Mucosa of gallbladder (tissue), 1 donor: Measurements from ENCODE around the gene DCDC1. TPM values are rescaled to one million over a fixed set of nuclear protein-coding genes. Genes with fewer than 3 reads are reported as not detected.

ENCODE experiments used
- DNase-seq: peaks from one replicate; pipeline ENCODE4 v3.0.0-alpha.2; 2020; ENCODE audit warnings: low spot score
- total RNA-seq: library from RNA; stranded (reverse); gene quantifications from one replicate; pipeline ENCODE4 v1.2.1, GENCODE V29; 2021
- donor health status: DM: no; HTN: no; CAD: no.

The DCDC1 gene
- total RNA-seq, 1 donor from 2014 or later, result 8.1 TPM

- DNase-seq, result peak; percentile 27
These were observed 455.3 kb downstream of the DCDC1 start for GRCh38 chr11:30914143-30914762.

- DNase-seq, result peak; percentile 23
These were observed 458.3 kb downstream of the DCDC1 start for GRCh38 chr11:30911247-30911646.

DNA sequence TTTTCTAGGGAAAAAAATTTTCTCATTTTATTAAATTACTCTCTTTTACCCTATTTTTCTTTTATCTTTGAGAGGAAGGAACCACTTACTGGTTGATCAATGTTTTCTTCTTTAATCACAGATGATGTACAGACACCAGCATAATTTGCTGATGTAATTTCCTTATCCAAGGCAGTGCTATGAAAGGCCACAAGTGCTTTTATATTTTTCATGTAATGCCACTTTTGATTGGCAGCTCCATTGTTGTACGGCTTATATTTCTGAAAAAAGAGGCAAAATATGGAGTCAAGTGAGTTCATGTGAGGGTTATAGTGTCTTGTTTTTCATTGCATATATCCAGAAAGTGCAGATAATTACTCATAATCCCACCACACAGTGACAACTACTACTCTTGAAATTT is 460.7 kb downstream of the DCDC1 start:
- no peak for DNase-seq

- DNase-seq, result no peak
These were observed 461.3 kb downstream of the DCDC1 start for GRCh38 chr11:30908272-30908671.

- DNase-seq, result no peak
These were observed 466.6 kb downstream of the DCDC1 start for GRCh38 chr11:30902929-30903328.

- no peak for DNase-seq
These were observed 474.5 kb downstream of the DCDC1 start for GRCh38 chr11:30895046-30895445.

DNA sequence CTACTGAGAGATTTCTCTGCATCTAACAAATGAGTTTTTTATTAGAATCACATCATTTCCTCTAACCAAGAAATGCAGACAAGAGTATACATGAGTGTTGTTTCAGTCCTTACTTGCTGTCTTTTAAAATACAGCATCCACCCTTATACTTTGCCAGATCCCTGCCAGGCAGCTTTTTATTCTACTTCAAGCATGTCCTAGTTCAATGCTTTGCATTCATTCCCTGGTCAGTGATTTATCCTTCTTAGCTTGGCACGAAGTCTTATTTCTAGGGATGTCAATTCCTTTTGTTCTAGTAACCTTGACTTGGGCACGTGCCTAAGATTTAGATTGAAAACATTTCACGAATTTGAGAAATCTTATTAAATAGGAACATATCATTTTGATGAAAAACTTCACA is 476.2 kb downstream of the DCDC1 start:
- no peak for DNase-seq

DNA sequence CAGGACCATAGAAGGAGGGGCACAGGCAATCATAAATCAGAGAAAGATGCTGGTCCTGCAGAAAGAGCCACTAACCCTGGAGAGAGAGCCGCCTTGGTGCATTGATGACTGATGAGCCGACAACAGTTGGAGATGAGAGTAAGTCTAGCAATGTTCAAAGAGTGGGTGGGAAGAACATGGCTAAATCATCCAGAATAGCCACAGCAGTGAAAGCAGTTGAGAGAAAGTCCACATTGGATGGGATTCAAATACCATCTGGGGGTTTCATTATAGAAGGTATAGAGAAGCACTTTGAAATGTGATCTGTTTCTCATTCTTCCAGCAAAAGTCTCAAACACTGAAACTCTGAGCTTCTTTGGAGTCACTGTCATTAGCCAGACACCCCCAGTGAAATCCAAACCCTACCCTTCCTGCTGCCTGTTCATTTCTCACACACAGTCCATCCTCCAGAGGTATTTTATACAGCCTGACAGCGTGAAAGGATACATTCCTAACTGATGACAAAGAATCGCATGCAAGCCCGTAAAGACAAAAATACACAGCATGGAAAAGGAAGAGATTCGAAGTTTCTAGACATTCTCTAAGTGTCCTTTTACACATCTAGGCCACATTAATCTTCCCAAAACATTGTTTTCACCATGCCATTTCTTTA is 480.3 kb downstream of the DCDC1 start:
- no peak for DNase-seq

GRCh38 chr11:30879322-30880005 is 490.1 kb downstream of the DCDC1 start:
- DNase-seq, result peak; percentile 19

DNA sequence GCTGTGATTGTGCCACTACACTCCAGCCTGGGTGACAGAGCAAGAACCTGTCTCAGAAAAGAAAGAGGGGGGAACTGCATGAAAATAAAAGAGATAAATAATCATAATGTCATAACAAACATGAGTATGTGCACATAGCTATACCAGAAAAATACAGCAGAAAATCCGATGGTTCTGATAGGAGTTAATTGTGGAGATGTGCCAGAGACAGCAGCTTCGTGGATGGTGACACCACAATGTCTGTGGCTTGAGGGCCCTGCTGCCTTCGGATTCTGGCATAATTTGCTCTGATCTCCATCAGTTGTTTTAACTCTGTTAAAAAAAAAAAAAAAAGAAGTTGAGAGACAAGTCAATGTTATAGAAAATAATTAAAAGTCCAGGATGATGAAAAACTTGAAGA is 491.1 kb downstream of the DCDC1 start:
- no peak for DNase-seq

GRCh38 chr11:30876663-30877396 is 492.7 kb downstream of the DCDC1 start:
- no peak for DNase-seq

- DNase-seq, result no peak
These were observed 493.3 kb downstream of the DCDC1 start for GRCh38 chr11:30876228-30876627.

DNA sequence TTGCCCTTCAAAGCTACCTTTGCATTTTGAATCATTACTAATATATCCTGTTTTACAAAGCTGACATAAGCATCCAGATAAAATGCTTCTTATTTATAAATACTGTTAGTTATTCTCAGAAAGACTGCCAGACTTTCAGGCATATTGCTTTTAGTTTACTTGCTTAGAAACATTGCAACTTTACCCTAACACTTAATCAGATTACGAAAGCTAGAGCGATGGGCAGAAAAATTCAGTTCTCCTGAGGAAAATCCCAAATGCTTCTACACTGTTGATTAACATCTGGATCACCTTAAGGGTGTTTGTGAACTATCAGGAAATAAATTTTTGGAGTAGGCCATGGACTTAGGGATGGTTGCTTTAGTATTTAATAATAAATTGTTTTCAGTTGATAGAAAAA is 493.7 kb downstream of the DCDC1 start:
- no peak for DNase-seq

DNA sequence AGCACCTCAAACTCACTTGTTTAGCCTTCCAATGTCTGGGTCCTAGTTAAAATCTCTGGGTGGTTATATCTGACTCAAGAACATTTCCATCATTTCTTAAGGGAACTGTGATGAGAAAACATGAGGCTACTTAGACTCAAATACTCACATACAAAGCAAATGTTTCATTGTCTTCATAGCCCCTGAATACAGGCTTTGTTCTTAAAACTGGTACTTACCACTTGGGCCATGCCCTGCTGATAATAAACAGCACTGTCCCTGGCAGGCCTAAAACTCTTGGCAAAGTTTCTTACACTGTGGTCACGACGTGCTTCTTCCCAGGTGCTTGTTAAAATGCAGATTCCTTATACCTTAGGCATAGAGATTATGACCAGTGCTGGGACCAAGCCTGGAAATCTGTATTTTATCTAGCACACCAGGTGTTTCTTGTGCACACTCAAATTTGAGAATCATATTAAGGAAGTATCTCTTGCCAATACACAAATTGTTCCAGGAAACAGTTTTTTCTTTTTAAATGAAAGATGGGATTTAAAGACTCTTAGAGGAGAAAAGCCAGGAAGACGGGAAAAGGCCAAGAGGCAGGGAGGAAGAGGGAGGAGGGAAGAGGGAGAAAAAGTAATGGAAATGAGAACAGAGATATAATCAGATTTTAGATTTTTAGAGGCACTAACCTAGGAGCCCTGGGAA is 495.5 kb downstream of the DCDC1 start:
- DNase-seq, result no peak

- DNase-seq, result no peak
These were observed 500.9 kb downstream of the DCDC1 start for GRCh38 chr11:30868626-30869081.

- no peak for DNase-seq
These were observed 506.3 kb downstream of the DCDC1 start for GRCh38 chr11:30863209-30863608.

DNA sequence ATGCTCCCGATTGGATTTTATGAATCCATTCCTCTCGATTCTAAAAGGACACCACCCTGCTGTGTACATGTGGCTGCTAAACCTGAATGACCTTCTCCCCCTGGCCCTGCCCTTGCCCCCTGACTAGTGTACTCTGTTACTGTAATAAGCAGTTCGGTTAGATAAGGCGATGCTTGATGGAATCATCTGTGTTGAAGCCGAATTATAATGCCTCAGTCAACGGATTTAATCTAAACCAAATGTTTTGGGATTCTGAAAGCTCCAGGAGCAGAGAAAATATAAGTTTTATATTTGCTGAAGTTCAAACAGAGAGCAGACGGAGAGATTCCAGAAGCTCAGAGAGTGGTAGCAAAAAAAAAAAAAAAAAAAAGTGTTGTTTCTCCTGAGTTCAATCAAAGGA is 508.0 kb downstream of the DCDC1 start:
- no peak for DNase-seq

- no peak for DNase-seq
These were observed 508.5 kb downstream of the DCDC1 start for GRCh38 chr11:30861064-30861463.

DNA sequence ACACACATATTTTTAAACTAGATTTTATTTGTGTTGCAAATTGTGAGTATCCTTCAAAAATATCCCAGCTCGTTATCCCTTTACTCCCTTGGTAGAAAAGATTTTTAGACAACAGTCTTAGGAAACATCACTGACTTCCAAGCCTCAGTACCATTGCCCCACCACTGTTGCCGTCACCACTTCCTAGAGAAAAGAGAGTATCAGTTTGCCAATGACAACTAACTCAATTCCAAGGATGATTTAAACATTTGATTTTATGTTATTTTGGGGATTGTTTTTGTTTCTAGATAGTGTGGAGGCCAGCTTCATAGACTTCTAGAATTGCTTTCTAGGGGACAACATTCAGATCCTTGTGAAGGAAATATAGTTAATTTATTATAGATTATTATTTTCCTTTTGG is 509.4 kb downstream of the DCDC1 start:
- no peak for DNase-seq

DNA sequence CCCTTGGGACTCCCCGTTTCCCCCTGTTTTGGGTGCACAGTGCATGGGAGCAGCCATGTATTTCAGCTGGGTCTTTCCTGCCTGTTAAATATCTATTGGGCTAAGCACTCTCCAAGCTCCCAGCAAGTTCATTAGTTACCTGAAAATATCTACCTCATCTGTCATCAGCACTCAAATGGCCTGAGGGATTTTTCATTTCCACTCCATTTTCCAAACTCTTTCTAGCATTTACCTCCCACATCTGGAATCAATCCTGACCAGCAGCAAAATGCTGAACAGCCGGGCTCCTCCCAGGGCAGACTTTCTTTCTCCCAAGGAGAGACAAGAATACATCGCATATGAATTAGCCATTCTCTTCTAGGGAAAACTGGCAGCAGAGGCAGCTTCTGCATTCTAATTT is 509.9 kb downstream of the DCDC1 start:
- DNase-seq, result no peak

GRCh38 chr11:30855383-30856006 is 514.0 kb downstream of the DCDC1 start:
- DNase-seq, result no peak
